Fibroblast of lung (primary cell): ENCODE data around the gene DNER. TPM values are rescaled to one million over a fixed set of nuclear protein-coding genes. Genes with fewer than 3 reads are reported as not detected.

ENCODE experiments used
- DNase-seq, 2 donors: peaks; one replicate each; pipeline versions ENCODE4 v3.0.0 to v3.0.0-alpha.2; 2010; ENCODE audit warnings: low read depth in 2 of 2
- H2AFZ ChIP-seq: 2 replicates; pipeline ENCODE4 v1.5.1; 2012; ENCODE audit warnings: low read length, control low read depth, inconsistent platforms
- H3K27ac ChIP-seq: 2 replicates; pipeline ENCODE4 v1.5.1; 2011; ENCODE audit warnings: low read length, control low read depth; ENCODE audit not compliant: insufficient read depth
- H3K27me3 ChIP-seq: 2 replicates; pipeline ENCODE4 v1.5.1; 2011; ENCODE audit warnings: mild to moderate bottlenecking, low read length; ENCODE audit not compliant: control insufficient read depth, insufficient read depth
- H3K36me3 ChIP-seq: 2 replicates; pipeline ENCODE4 v1.5.1; 2011; ENCODE audit warnings: low read length; ENCODE audit not compliant: control insufficient read depth, insufficient read depth
- H3K4me1 ChIP-seq: 2 replicates; pipeline ENCODE4 v1.5.1; 2011; ENCODE audit warnings: low read length; ENCODE audit not compliant: control insufficient read depth, insufficient read depth; ENCODE audit errors: extremely low read depth
- H3K4me2 ChIP-seq: 2 replicates; pipeline ENCODE4 v1.5.1; 2011; ENCODE audit warnings: low read length, control low read depth; ENCODE audit not compliant: insufficient read depth; ENCODE audit errors: extremely low read depth
- H3K4me3 ChIP-seq, 4 experiments: fragments of 200-600 bp in 1 of 4; sonication (generic) in 1 of 4; replicated peaks in 1 of 4; 2 replicates each; pipeline ENCODE4 v1.5.1; 2011 to 2016; ENCODE audit warnings: low read length in 4 of 4, low read depth in 3 of 4, mild to moderate bottlenecking in 3 of 4, control low read depth in 2 of 4, inconsistent platforms in 1 of 4, mixed read lengths in 1 of 4; ENCODE audit not compliant: insufficient read depth in 1 of 4; ENCODE audit errors: control extremely low read depth in 1 of 4
- H3K79me2 ChIP-seq: 2 replicates; pipeline ENCODE4 v1.5.1; 2012; ENCODE audit warnings: mild to moderate bottlenecking, low read length, inconsistent platforms; ENCODE audit not compliant: control insufficient read depth, insufficient read depth
- H3K9ac ChIP-seq: 2 replicates; pipeline ENCODE4 v1.5.1; 2011; ENCODE audit warnings: mild to moderate bottlenecking, low read length, control low read depth; ENCODE audit not compliant: insufficient read depth
- H3K9me3 ChIP-seq: 2 replicates; pipeline ENCODE4 v1.5.1; 2012; ENCODE audit warnings: low read depth, low read length; ENCODE audit not compliant: control insufficient read depth, insufficient read depth
- H4K20me1 ChIP-seq: 2 replicates; pipeline ENCODE4 v1.5.1; 2011; ENCODE audit warnings: low read length; ENCODE audit not compliant: control insufficient read depth, insufficient read depth; ENCODE audit errors: extremely low read depth
- EZH2 ChIP-seq: IDR thresholded peaks from 2 replicates; pipeline ENCODE4 v1.5.1; 2012; ENCODE audit warnings: low read length, control low read depth, mild to moderate bottlenecking; ENCODE audit errors: missing control alignments
- polyA plus RNA-seq, 2 donors: library from polyadenylated mRNA; depleted of rRNA in 1 of 2; stranded (reverse) in 1 of 2; unstranded in 1 of 2; fragments of >200 nt; gene quantifications; 2 replicates each; pipeline ENCODE4 v1.2.1, GENCODE V29; 2011 to 2012; ENCODE audit warnings: missing spikeins in 1 of 2
- total RNA-seq: library from RNA; depleted of rRNA; stranded (reverse); fragments of >200 nt; gene quantifications from 2 replicates; pipeline ENCODE4 v1.2.1, GENCODE V29; 2014
- TF ChIP-seq, protein P1 (sequence below), 2 donors: IDR thresholded peaks in 1 of 2; conservative IDR thresholded peaks in 1 of 2; 1 replicate in 1 of 2; 2 replicates in 1 of 2; pipeline ENCODE4 v1.5.1; 2011 to 2012; ENCODE audit warnings: low read length in 2 of 2, control low read depth in 1 of 2, inconsistent platforms in 1 of 2, low read depth in 1 of 2, mild to moderate bottlenecking in 1 of 2

The DNER gene
- total and polyA plus RNA-seq, 2 donors (not counting 1 experiment from before 2014, with no cell fraction given) = 0.33 to 0.43 TPM

DNA sequence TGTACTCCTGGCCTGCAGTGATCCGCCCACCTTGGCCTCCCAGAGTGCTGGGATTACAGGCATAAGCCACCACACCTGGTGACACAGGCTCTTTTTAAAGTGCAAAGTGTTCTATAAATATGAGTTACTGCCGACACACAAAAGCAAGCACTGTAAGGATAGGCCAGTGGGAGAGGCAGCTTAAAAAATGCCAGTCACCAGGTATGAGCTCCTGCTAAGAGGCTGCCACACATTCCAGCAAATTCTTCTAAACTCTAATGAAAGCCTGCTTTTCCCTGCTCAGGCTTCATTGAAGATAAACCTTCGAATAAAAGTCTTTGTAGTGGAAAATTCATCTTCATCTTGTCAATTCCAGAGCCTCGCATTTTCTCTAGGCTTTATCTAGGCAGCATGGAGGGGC is 240.2 kb downstream of the DNER start:
- no peak for TF ChIP-seq EZH2
- TF ChIP-seq, protein P1, sequence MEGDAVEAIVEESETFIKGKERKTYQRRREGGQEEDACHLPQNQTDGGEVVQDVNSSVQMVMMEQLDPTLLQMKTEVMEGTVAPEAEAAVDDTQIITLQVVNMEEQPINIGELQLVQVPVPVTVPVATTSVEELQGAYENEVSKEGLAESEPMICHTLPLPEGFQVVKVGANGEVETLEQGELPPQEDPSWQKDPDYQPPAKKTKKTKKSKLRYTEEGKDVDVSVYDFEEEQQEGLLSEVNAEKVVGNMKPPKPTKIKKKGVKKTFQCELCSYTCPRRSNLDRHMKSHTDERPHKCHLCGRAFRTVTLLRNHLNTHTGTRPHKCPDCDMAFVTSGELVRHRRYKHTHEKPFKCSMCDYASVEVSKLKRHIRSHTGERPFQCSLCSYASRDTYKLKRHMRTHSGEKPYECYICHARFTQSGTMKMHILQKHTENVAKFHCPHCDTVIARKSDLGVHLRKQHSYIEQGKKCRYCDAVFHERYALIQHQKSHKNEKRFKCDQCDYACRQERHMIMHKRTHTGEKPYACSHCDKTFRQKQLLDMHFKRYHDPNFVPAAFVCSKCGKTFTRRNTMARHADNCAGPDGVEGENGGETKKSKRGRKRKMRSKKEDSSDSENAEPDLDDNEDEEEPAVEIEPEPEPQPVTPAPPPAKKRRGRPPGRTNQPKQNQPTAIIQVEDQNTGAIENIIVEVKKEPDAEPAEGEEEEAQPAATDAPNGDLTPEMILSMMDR (conservative IDR thresholded peaks at IDR 0.05 in 1 of 2, IDR thresholded peaks at IDR 0.05 in 1 of 2; ENCODE audit: low read depth in 1 of 2, low read length in 2 of 2) = no peak
- no peak overlapping the region for H3K4me2 ChIP-seq
- no peaks in the 10 kb centered on the region for H3K36me3 ChIP-seq
- H3K4me1 ChIP-seq = no peaks in the 10 kb centered on the region
- no peak for DNase-seq
- no peak overlapping the region for H3K9ac ChIP-seq
- no peaks in the 10 kb centered on the region for H3K9me3 ChIP-seq
- no peak overlapping the region for H3K4me3 ChIP-seq
- H2AFZ ChIP-seq = no peak overlapping the region
- no peak overlapping the region for H3K27ac ChIP-seq
- no peaks in the 10 kb centered on the region for H4K20me1 ChIP-seq
- H3K79me2 ChIP-seq = no peaks in the 10 kb centered on the region
- H3K27me3 ChIP-seq = no peaks in the 10 kb centered on the region

GRCh38 chr2:229470781-229471180 is 243.6 kb downstream of the DNER start:
- no peak overlapping the region for H2AFZ ChIP-seq
- H4K20me1 ChIP-seq = no peaks in the 10 kb centered on the region
- H3K9me3 ChIP-seq = no peaks in the 10 kb centered on the region
- H3K4me3 ChIP-seq = no peak overlapping the region
- no peak for DNase-seq
- no peaks in the 10 kb centered on the region for H3K4me1 ChIP-seq
- H3K27ac ChIP-seq = no peak overlapping the region
- H3K27me3 ChIP-seq = no peaks in the 10 kb centered on the region
- no peaks in the 10 kb centered on the region for H3K36me3 ChIP-seq
- no peaks in the 10 kb centered on the region for H3K79me2 ChIP-seq
- no peak overlapping the region for H3K4me2 ChIP-seq
- TF ChIP-seq, protein P1 (conservative IDR thresholded peaks at IDR 0.05 in 1 of 2, IDR thresholded peaks at IDR 0.05 in 1 of 2; ENCODE audit: low read depth in 1 of 2, low read length in 2 of 2) = no peak
- no peak for TF ChIP-seq EZH2
- no peak overlapping the region for H3K9ac ChIP-seq

DNA sequence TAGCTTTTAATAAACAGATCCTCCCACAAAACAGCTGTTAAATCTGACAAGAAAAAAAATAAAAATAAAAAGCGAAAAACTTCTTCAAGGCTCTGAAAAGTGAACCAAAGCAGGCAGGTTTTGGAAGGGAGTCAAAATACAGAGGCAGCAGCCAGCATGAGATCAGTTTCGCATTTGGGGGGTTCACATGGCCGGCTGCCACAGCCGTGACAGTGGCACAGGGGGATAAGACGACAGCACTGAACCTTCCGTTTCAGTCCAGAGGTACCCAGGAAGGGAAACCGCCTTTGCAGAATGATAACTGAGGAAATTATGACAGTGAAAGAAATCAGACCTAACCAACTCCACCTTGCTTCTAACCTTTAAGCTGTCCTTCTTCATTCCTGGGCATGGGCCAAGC is 246.6 kb downstream of the DNER start:
- no peaks in the 10 kb centered on the region for H3K4me1 ChIP-seq
- H3K27me3 ChIP-seq = no peaks in the 10 kb centered on the region
- no peaks in the 10 kb centered on the region for H3K79me2 ChIP-seq
- H3K9ac ChIP-seq = no peak overlapping the region
- no peaks in the 10 kb centered on the region for H3K9me3 ChIP-seq
- no peak overlapping the region for H3K4me2 ChIP-seq
- H3K36me3 ChIP-seq = no peaks in the 10 kb centered on the region
- no peak overlapping the region for H3K27ac ChIP-seq
- no peak for TF ChIP-seq EZH2
- TF ChIP-seq, protein P1 (conservative IDR thresholded peaks at IDR 0.05 in 1 of 2, IDR thresholded peaks at IDR 0.05 in 1 of 2; ENCODE audit: low read depth in 1 of 2, low read length in 2 of 2) = no peak
- DNase-seq = no peak
- H3K4me3 ChIP-seq = no peak overlapping the region
- no peak overlapping the region for H2AFZ ChIP-seq
- H4K20me1 ChIP-seq = no peaks in the 10 kb centered on the region
